Natural killer cell (primary cell): ENCODE results near the gene WNK1. TPM values are rescaled to one million over a fixed set of nuclear protein-coding genes. Genes with fewer than 3 reads are reported as not detected.
A peak's percentile ranks its signal among the peaks of the same experiment; 100 is the strongest.
"Not testable (repeated sequence)": the region's sequence is repeated elsewhere in the genome, so short reads cannot be mapped to it uniquely, and the experiment has no call there.

Experiments used
- ATAC-seq, 3 donors: fragments of 150-1000 bp in 2 of 3; fragments of 200-7000 bp in 1 of 3; cut with Tn5 transposase; 1 replicate in 1 of 3; 2 replicates in 2 of 3; pipeline ENCODE4 v1.10.0; 2021; ENCODE audit warnings: mild to moderate bottlenecking in 2 of 3, moderate library complexity in 2 of 3
- DNase-seq, 2 donors: peaks; one replicate each; pipeline versions ENCODE4 v3.0.0 to v3.0.0-alpha.2; 2013 to 2021; ENCODE audit warnings: mixed read lengths in 1 of 2
- H3K27ac ChIP-seq: one replicate; pipeline ENCODE4 v1.5.1; 2013; ENCODE audit warnings: mild to moderate bottlenecking, low read length
- H3K27me3 ChIP-seq: one replicate; pipeline ENCODE4 v1.6.1; 2013; ENCODE audit warnings: low read length; ENCODE audit not compliant: control insufficient read depth, insufficient read depth
- H3K36me3 ChIP-seq: one replicate; pipeline ENCODE4 v1.6.1; 2013; ENCODE audit warnings: low read length; ENCODE audit not compliant: control insufficient read depth, insufficient read depth
- H3K4me1 ChIP-seq: one replicate; pipeline ENCODE4 v1.6.1; 2013; ENCODE audit warnings: low read length; ENCODE audit not compliant: control insufficient read depth, insufficient read depth
- H3K4me3 ChIP-seq: one replicate; pipeline ENCODE4 v1.5.1; 2013; ENCODE audit warnings: low read length
- H3K9me3 ChIP-seq: one replicate; pipeline ENCODE4 v1.6.1; 2013; ENCODE audit warnings: low read length; ENCODE audit not compliant: control insufficient read depth, insufficient read depth
- H3K27ac Mint-ChIP-seq, 2 donors: one replicate each; pipeline ENCODE4 v1.8.0; 2022; ENCODE audit warnings: mild to moderate bottlenecking in 2 of 2, mixed read lengths in 2 of 2, moderate library complexity in 1 of 2
- H3K27me3 Mint-ChIP-seq, 2 donors: one replicate each; pipeline ENCODE4 v1.8.0; 2022; ENCODE audit warnings: low read depth in 2 of 2, mixed read lengths in 2 of 2
- H3K36me3 Mint-ChIP-seq: one replicate; pipeline ENCODE4 v1.8.0; 2022; ENCODE audit warnings: mixed read lengths
- H3K4me1 Mint-ChIP-seq, 2 donors: one replicate each; pipeline ENCODE4 v1.8.0; 2022; ENCODE audit warnings: mixed read lengths in 2 of 2
- H3K4me3 Mint-ChIP-seq: one replicate; pipeline ENCODE4 v1.8.0; 2022; ENCODE audit warnings: mild to moderate bottlenecking, moderate library complexity, mixed read lengths
- H3K9me3 Mint-ChIP-seq, 2 donors: one replicate each; pipeline ENCODE4 v1.8.0; 2022; ENCODE audit warnings: mixed read lengths in 2 of 2
- CTCF ChIP-seq: fragments of 200-600 bp; IDR thresholded peaks from one replicate; pipeline ENCODE4 v1.8.0; 2022; ENCODE audit warnings: antibody characterized with exemption
- WGBS: methylation state at CpG from one replicate; pipeline ENCODE4 v1.1.7; 2013; ENCODE audit warnings: missing lambda C conversion rate; ENCODE audit not compliant: insufficient coverage; 5-methylcytosine and 5-hydroxymethylcytosine counted together
- intact Hi-C: fragments of 100-400 bp; cut with micrococcal nuclease; formaldehyde crosslinking; loops from one replicate; pipeline ENCODE4 v1.14.2; 2022
- total RNA-seq, 4 donors: library from RNA; stranded (reverse); fragments of 120-200 nt in 1 of 4; gene quantifications; one replicate each; pipeline versions ENCODE4 v1.2.3 to v1.2.4, GENCODE V29; 2013 to 2022

The WNK1 gene
- total RNA-seq, 3 donors from 2014 or later (not counting 1 experiment from before 2014, with no cell fraction given) = 177 to 203 (median 192) TPM

GRCh38 chr12:774051-774614 lies 21.8 kb downstream of the WNK1 start:
- Mint-ChIP-seq H3K36me3 (no peaks in the 10 kb centered on the region), H3K4me3 (no peak overlapping the region), H3K27ac (peak overlapping the region; percentile 62 to 74), H3K9me3 (no peaks in the 10 kb centered on the region), H3K4me1 (peaks cover 54 to 59% of the 10 kb centered on the region in 2 donors), H3K27me3 (no peaks in the 10 kb centered on the region)
- no peaks in the 10 kb centered on the region for H3K36me3 ChIP-seq
- H3K4me3 ChIP-seq = no peak overlapping the region
- TF ChIP-seq CTCF = no peak
- no peak overlapping the region for H3K27ac ChIP-seq
- H3K9me3 ChIP-seq = no peaks in the 10 kb centered on the region
- WGBS = no CpG with 5 or more reads among the region's 3 CpGs
- ATAC-seq = no peak
- DNase-seq = no peak
- H3K4me1 ChIP-seq = peaks cover 12% of the 10 kb centered on the region
- intact Hi-C loops = no loop called here
- H3K27me3 ChIP-seq = no peaks in the 10 kb centered on the region

- H3K36me3 Mint-ChIP-seq, H3K36me3 ChIP-seq, DNase-seq, H3K4me1 ChIP-seq, H3K27ac ChIP-seq, H3K4me3 Mint-ChIP-seq, H3K9me3 ChIP-seq, H3K27me3 Mint-ChIP-seq, H3K4me3 ChIP-seq, intact Hi-C loops, ATAC-seq, H3K9me3 Mint-ChIP-seq, H3K27me3 ChIP-seq: not testable (repeated sequence)
- 93% methylated on average over 14 of the region's 15 CpGs for WGBS
- Mint-ChIP-seq H3K27ac (peak overlapping the region; percentile 21 to 62), H3K4me1 (peaks cover 63 to 67% of the 10 kb centered on the region in 2 donors)
Measured at GRCh38 chr12:775973-776771, 23.8 kb downstream of the WNK1 start.

- H3K27ac Mint-ChIP-seq = peak overlapping the region; percentile 62 to 73
- H3K27ac ChIP-seq, intact Hi-C loops, H3K36me3 ChIP-seq, H3K4me1 ChIP-seq, DNase-seq, H3K27me3 Mint-ChIP-seq, H3K27me3 ChIP-seq, ATAC-seq, H3K4me3 Mint-ChIP-seq, H3K9me3 ChIP-seq, H3K36me3 Mint-ChIP-seq, H3K9me3 Mint-ChIP-seq, H3K4me3 ChIP-seq: not testable (repeated sequence)
- peaks cover 67 to 68% of the 10 kb centered on the region in 2 donors for H3K4me1 Mint-ChIP-seq
- 98% methylated on average over 5 of the region's 5 CpGs for WGBS
Measured at GRCh38 chr12:776772-777373, 24.5 kb downstream of the WNK1 start.

GRCh38 chr12:777550-778047 lies 25.2 kb downstream of the WNK1 start:
- H3K27me3 ChIP-seq = no peaks in the 10 kb centered on the region
- Mint-ChIP-seq H3K27ac (peak overlapping the region; percentile 62 to 73), H3K4me1 (peaks cover 64 to 68% of the 10 kb centered on the region in 2 donors), H3K9me3 (no peaks in the 10 kb centered on the region), H3K36me3 (no peaks in the 10 kb centered on the region), H3K27me3 (no peaks in the 10 kb centered on the region), H3K4me3 (no peak overlapping the region)
- H3K27ac ChIP-seq = no peak overlapping the region
- H3K9me3 ChIP-seq = no peaks in the 10 kb centered on the region
- H3K36me3 ChIP-seq = no peaks in the 10 kb centered on the region
- DNase-seq (no peak), ATAC-seq (no peak)
- no peak overlapping the region for H3K4me3 ChIP-seq
- peaks cover 8% of the 10 kb centered on the region for H3K4me1 ChIP-seq
- intact Hi-C loops = no loop called here
- 82% methylated on average over 2 of the region's 3 CpGs for WGBS
- no peak for TF ChIP-seq CTCF
